ENCODE data around the gene GTF2H4. TPM values are rescaled to one million over a fixed set of nuclear protein-coding genes. Genes with fewer than 3 reads are reported as not detected.
A peak's percentile ranks its signal among the peaks of the same experiment; 100 is the strongest.
"Not testable (repeated sequence)": the region's sequence is repeated elsewhere in the genome, so short reads cannot be mapped to it uniquely, and the experiment has no call there.

The GTF2H4 gene
- total RNA-seq, 1 donor from 2014 or later: 27.7 TPM

DNA sequence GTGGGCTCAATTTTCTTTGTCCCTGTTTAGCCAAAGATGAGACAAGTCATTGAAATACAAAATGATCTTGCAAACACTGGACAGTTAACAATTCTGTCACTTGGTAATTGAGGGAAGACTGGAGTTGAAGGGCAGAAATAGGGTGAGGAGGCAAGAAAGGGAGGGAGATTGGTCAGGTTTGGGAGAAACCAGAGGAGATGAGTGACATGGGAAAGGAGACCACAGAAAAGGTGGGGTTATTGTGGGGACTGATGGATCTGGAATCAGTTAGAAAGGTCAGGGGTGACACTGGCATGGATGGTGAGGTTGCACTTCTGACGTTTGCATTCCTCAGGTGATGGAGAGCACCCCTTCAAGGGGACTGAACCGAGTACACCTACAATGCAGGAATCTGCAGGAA is 693 bp downstream of the GTF2H4 start:
- no peak for DNase-seq (ENCODE audit: low read depth)
- TF ChIP-seq, protein P1, sequence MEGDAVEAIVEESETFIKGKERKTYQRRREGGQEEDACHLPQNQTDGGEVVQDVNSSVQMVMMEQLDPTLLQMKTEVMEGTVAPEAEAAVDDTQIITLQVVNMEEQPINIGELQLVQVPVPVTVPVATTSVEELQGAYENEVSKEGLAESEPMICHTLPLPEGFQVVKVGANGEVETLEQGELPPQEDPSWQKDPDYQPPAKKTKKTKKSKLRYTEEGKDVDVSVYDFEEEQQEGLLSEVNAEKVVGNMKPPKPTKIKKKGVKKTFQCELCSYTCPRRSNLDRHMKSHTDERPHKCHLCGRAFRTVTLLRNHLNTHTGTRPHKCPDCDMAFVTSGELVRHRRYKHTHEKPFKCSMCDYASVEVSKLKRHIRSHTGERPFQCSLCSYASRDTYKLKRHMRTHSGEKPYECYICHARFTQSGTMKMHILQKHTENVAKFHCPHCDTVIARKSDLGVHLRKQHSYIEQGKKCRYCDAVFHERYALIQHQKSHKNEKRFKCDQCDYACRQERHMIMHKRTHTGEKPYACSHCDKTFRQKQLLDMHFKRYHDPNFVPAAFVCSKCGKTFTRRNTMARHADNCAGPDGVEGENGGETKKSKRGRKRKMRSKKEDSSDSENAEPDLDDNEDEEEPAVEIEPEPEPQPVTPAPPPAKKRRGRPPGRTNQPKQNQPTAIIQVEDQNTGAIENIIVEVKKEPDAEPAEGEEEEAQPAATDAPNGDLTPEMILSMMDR (IDR thresholded peaks at IDR 0.05; ENCODE audit: insufficient read depth, low read length, poor library complexity, severe bottlenecking): no peak
- Histone ChIP-seq H3K27me3 (ENCODE audit: control insufficient read depth, insufficient read depth, low read length) (no peaks in the 10 kb centered on the region), H3K4me3 (ENCODE audit: low read depth, low read length) (peak overlapping the region; percentile 79), H3K36me3 (ENCODE audit: control insufficient read depth, insufficient read depth, low read length) (peaks cover 5% of the 10 kb centered on the region)

DNA sequence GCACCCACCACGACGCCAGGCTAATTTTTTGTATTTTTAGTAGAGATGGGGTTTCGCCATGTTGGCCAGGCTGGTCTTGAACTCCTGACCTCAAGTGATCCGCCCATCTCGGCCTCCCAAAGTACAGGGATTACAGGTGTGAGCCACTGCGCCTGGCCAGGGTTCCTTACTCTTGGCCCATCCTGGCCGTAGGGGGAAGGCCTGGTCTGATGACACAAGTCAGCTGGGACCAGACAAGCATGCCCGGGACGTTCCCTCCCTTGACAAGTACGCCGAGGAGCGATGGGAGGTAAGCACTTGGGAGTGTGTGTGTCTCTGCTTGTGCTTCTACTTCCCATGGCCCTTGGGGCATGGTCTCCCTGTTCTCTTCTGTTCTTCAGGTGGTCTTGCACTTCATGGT is 2.5 kb downstream of the GTF2H4 start:
- H3K27me3 ChIP-seq (ENCODE audit: control insufficient read depth, insufficient read depth, low read length); H3K4me3 ChIP-seq (ENCODE audit: low read depth, low read length); DNase-seq (ENCODE audit: low read depth): not testable (repeated sequence)

GRCh38 chr6:30912746-30913520 is 4.9 kb downstream of the GTF2H4 start:
- DNase-seq (ENCODE audit: low read depth): no peak
- peaks cover 5% of the 10 kb centered on the region for H3K36me3 ChIP-seq (ENCODE audit: control insufficient read depth, insufficient read depth, low read length)
- no peaks in the 10 kb centered on the region for H3K27me3 ChIP-seq (ENCODE audit: control insufficient read depth, insufficient read depth, low read length)
- TF ChIP-seq, protein P1 (IDR thresholded peaks at IDR 0.05; ENCODE audit: insufficient read depth, low read length, poor library complexity, severe bottlenecking): no peak
- no peak overlapping the region for H3K4me3 ChIP-seq (ENCODE audit: low read depth, low read length)

More for the DNA sequence above, 2.5 kb downstream of the GTF2H4 start:
- H3K36me3 ChIP-seq (ENCODE audit: control insufficient read depth, insufficient read depth, low read length): not testable (repeated sequence)

- H3K4me3 ChIP-seq (ENCODE audit: low read depth, low read length): peak overlapping the region; percentile 3
- DNase-seq (ENCODE audit: low read depth): no peak
- TF ChIP-seq, protein P1 (IDR thresholded peaks at IDR 0.05; ENCODE audit: insufficient read depth, low read length, poor library complexity, severe bottlenecking): no peak
- no peaks in the 10 kb centered on the region for H3K27me3 ChIP-seq (ENCODE audit: control insufficient read depth, insufficient read depth, low read length)
- H3K36me3 ChIP-seq (ENCODE audit: control insufficient read depth, insufficient read depth, low read length): peaks cover 5% of the 10 kb centered on the region
Measured at GRCh38 chr6:30913721-30914075, 5.7 kb downstream of the GTF2H4 start.

- H3K4me3 ChIP-seq (ENCODE audit: low read depth, low read length): peak within 1 kb of the TSS; percentile 43
- H3K36me3 ChIP-seq (ENCODE audit: control insufficient read depth, insufficient read depth, low read length): peaks cover 5% of the 10 kb centered on the region
- TF ChIP-seq, protein P1 (IDR thresholded peaks at IDR 0.05; ENCODE audit: insufficient read depth, low read length, poor library complexity, severe bottlenecking): peak; percentile 27
- H3K27me3 ChIP-seq (ENCODE audit: control insufficient read depth, insufficient read depth, low read length): no peaks in the 10 kb centered on the region
- peak; percentile 34 for DNase-seq (ENCODE audit: low read depth)
Measured at GRCh38 chr6:30914076-30914853, 6.3 kb downstream of the GTF2H4 start, which contains the start of gene VARS2. Gene VARS2, plus strand, starts transcription at chr6:30914238. Its CDS starts 599 bp downstream, at chr6:30914837.

DNA sequence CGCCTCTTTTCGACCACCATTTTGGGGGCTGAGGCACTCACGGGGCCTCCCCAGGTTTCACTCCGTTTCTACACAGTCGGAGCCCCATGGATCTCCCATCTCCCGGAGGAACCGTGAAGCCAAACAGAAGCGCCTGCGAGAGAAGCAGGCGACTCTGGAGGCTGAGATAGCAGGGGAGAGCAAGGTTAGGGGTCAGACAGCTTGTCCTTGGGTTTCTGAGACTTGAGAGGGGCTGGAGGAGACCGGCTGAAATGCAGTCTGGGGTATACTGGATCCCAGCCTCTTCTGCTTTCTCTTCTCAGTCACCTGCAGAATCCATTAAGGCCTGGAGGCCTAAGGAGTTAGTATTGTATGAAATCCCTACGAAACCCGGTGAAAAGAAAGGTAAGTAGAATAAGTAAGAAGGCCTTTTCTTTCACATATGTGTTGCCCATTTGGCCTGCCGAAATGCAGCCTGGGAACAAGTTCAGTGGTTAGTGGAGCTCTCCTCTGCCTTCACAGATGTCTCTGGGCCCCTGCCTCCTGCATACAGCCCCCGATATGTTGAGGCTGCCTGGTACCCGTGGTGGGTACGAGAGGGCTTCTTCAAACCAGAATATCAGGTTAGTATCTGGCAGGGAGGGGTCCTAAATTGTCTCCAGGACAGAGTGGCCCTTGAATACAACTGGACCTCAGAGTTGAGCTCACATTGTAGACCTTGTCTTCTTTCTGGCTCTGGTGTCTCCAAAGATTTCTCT is 7.0 kb downstream of the GTF2H4 start:
- no peak for DNase-seq (ENCODE audit: low read depth)
- Histone ChIP-seq H3K4me3 (ENCODE audit: low read depth, low read length) (peak overlapping the region; percentile 43), H3K27me3 (ENCODE audit: control insufficient read depth, insufficient read depth, low read length) (no peaks in the 10 kb centered on the region), H3K36me3 (ENCODE audit: control insufficient read depth, insufficient read depth, low read length) (peaks cover 5% of the 10 kb centered on the region)
- TF ChIP-seq, protein P1 (IDR thresholded peaks at IDR 0.05; ENCODE audit: insufficient read depth, low read length, poor library complexity, severe bottlenecking): no peak
